GM21423 (cell line): ENCODE measurements around the gene FKBP14.

Experiments
- ATAC-seq: cut with Tn5 transposase; IDR thresholded peaks from one replicate; pipeline ENCODE4 v1.9.1; 2021; ENCODE audit warnings: mild to moderate bottlenecking, moderate library complexity; ENCODE audit not compliant: unreplicated experiment

FKBP14 gene

DNA sequence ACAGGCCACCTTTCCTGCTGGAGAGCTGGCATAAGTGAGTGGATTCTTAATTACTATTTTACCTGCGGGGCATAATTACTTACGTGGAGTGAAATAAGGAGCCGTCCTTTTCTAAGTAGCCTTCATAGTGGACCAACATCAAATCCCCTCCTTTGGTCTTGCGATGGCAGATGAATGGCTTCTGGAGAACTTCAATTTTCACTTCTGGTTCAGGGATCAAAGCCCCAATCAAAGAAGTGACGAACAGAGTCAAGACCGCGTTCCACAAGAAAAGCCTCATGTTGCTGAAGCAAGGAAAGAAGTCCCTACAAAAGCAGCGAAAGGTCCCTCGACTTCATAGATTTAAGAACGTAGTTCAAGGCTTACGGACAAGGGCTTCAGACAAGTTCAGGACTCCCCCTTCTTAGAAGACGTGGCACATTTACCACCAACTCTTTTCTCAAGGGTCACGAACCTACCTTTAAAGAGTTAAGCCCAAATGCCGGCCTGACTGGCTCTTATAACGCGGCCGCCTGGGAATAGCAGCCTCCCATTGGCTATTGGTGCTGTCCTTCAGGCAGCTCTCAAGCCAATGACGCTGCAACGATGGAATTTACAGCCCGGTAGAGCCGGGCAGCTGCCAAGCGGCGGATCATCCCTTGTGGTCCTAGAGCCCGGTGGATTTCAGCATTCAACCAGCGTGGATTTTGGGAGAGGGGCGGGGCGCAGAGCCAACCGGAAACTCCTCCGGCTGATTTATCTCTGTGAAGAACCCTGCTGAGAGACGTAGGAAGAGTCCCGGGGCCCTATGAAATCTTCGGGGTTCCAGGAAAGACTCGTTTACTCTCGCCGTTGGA lies at the start of gene FKBP14:
Gene FKBP14 (minus strand): TSS at position 474 of the 836 bp plus-strand sequence. CDS start 194 bp downstream, at position 280.
- ATAC-seq = peak; percentile 75

DNA sequence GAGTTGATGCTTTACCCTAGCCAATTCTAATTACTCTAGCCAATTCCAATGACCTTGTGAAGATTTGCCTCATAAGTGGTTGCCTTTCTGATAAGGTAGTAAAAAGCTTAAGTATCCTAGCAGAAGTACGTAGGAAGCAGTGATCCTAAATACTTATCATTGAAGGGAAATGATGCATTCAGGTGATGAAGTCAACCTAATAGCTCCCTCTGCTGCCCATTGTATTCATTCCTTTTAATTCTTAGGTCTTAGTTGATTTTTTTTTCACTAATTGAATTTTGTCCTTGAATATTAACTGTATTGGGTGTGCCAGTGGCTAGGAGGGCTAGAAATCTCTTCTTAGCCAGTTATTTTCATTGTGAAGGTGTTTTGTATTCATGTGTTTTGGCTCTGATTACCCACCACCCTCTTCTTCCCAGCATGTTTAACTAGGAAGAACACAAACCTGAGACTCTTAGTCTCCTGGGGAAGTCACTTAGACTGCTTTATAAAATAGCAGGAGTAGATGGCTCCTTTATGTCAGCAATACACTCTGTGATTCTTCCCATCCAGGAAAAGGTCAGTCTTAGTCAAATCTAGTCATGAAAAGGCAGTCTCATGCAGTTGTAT lies 48.0 kb upstream of the FKBP14 start:
- no peak for ATAC-seq

DNA sequence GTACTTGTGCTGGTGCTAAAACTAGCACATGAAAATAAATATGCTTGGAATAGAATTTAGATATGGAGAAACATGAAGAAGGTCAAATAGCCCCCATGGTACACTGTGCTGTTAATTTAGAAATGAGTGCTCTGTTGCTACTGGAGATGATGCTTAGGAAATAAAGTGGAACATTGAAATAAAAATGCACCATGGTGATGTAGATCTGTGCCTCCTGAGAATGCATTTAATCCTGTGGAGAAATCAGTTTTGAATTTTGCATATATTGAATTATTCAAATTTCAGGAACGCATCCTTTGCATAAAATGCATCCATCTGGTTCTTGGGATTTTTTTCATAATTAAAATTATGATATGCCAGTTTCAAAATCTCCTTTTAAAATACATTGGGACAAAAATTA lies 46.2 kb upstream of the FKBP14 start:
- no peak for ATAC-seq

DNA sequence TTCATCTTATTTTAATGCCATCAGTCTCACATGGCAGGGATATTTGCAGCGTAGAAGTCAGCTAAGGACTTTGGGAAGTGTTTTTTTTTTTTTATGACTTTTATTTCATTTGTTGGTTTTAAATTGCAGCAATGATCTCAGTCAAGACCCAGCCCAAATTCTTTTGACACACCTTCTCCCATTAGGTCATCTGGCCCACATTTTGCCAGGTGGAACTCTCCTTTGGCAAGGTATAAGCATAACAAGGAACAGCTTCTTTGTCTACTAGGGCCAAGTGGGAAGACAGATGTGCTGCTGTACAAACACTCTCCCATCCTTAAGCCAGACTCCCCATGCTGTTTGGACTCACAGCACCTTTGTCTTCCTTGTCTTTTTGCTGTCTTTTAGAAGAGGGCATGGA lies 43.5 kb upstream of the FKBP14 start:
- no peak for ATAC-seq

GRCh38 chr7:30069096-30069867 lies 42.8 kb upstream of the FKBP14 start:
- ATAC-seq = no peak

DNA sequence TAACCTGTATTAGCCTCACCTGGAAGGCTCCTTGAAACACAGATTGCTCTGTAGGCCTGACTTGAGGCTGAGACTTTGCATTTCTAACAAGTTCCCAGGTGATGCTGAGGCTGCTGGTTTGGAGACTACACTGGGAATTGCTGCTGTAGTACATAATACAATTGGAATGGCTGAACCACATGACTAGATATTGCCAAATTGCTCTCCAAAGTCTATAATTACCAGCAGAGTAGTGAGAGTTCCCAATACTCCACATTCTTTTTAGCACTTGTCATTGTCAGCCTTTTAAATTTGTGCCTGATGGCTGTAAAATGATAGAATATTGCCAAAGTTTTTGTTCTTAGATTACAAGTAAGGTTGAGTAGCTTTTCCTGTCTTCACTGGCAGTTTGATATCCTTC lies 41.6 kb upstream of the FKBP14 start:
- no peak for ATAC-seq

- ATAC-seq = no peak
Measured at GRCh38 chr7:30066687-30067086, 40.2 kb upstream of the FKBP14 start.

DNA sequence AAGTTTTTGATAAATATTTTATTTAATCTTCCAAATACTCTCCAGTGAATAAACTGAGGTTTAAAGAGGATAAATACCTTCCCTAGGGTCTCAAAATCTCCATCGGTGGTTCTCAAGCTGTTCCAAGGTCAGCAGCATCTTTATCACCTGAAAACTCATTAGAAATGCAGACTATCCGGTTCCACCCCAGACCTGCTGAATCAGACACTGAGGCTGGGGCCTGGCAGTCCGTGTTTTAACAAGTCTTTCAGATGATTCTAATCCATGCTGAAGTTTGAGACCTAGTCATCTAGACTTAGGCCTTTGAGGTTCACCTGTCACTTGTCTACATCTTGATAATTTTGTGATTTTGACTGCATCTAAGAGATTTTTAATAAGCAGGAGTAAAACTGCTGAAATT lies 39.2 kb upstream of the FKBP14 start:
- no peak for ATAC-seq

DNA sequence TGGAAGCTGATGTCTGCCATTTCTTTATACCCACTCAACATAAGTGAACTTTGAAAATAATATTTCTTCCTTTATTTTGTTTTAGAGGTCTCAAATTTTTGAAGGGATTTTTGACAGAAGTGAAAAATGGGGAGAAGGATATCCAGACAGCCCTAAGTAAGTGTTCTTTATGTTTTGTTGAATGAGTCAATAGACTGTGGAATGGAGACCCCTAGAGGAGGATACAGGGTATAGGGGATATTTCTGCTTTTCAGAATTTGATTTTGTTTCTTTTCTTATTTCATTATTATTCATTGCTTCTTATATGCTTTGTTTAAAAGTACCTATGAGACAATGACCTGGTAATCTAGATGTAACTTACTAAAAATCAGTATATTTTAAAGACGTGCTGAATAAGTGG lies 36.1 kb upstream of the FKBP14 start:
- no peak for ATAC-seq

- ATAC-seq = peak; percentile 81
Measured at GRCh38 chr7:30061786-30062185, 35.3 kb upstream of the FKBP14 start.

DNA sequence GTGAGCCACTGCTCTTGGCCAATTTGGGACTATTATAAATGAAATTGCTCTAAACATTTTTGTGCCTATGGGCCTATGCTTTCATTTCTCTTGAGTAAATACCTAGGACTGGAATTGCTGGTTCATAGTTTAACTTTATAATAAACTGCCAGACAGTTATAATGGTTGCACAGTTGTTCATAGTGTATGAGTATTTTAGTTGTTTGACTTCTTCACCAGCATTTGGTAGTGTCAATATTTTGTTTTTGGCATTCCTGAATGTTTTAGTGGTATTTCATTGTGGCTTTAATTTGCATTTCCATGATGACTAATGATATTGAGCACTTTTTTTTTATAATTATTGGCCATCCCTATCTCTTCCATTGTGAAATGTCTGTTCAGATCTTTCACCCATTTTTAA lies 31.2 kb upstream of the FKBP14 start:
- no peak for ATAC-seq

GRCh38 chr7:30053068-30053467 lies 26.6 kb upstream of the FKBP14 start:
- no peak for ATAC-seq

GRCh38 chr7:30049173-30049572 lies 22.7 kb upstream of the FKBP14 start:
- ATAC-seq = no peak

DNA sequence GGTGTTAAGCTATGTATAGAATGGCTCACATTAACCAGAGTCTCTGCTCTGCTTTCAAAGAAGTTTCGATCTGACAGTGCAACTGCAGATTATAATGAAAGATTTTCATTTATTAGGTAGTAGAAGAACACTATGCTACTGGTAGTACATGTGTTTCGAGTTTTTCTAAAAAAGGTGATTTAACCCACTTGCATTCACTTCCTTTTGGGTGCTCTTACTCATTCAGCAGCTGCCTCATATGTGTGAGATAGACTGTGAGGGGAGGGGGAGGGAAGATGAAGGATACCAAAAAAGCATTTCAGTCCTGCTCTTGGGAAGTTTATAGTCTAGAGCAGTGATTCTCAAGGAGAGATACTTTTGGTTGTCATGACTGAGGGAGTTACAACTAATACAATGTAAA lies 22.1 kb upstream of the FKBP14 start:
- ATAC-seq = no peak

GRCh38 chr7:30047124-30047523 lies 20.6 kb upstream of the FKBP14 start:
- ATAC-seq = no peak

GRCh38 chr7:30046127-30046770 lies 19.7 kb upstream of the FKBP14 start:
- no peak for ATAC-seq

DNA sequence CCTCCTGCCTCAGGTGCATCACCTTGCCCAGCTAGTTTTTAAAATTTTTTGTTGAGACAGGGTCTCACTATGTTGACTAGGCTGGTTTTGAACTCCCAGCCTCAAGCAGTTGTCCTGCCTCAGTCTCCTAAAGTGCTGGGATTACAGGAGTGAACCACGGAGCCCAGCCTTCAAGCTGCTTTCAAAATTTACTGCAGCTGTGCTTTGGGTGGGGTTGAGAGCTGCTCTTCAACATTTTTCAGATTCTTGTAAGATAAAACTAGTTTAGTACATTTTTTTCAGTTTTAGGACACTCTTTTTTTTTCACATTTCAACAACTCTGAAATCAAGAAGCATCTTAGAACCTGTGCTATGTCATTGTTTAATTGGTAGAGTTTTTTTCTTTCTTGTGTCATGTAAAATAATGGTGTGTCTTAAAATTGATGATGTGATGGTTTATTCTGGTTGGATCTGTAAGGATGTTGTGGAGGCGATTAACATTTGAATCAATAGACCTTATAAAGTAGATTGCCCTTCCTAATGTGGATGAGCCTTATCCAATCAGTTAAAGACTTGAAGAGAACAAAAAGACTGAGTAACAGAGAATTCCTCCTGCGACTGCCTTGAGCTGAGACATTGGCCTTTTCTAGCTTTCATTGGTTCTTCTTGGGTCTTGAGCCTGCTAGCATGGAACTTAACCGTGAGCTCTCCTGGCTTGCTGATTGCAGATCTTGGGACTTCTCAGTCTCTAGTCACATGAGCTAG lies 15.2 kb upstream of the FKBP14 start:
- ATAC-seq = no peak

DNA sequence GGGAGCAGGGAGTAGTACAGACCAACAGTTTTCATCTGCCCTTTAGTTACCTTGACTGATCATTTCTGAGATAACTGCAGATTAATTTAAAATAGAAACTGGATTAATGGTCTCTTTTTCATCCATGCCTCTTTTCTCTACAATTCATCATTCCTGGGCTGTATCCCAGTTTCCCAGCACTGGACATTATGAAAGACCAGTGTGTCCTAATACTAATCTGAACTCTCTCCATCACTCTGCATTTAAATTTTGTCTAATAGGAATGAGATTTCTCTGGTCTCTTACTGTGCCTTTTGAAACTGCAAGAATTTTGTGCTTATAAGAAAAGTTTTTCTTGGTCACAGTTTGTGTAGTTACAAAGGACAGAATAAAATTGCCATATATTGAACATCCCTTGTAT lies 14.4 kb upstream of the FKBP14 start:
- no peak for ATAC-seq

GRCh38 chr7:30038196-30038980 lies 11.9 kb upstream of the FKBP14 start:
- ATAC-seq = no peak

DNA sequence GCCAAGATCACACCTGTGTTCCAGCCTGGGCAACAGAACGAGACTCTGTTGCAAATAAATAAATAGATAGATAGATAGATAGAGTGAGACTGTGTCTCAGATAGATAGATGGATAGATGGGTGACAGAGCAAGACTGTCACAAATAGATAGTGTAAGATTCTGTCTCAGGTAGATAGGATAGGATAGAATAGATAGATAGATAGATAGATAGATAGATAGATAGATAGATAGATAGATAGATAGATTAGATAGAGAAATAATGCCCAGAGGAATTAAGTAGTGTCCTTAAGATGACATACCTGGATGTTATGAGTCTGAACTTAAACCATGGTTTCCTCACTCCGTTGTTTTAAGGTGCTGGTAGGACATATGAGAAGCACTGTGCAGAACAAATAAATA lies 9.7 kb upstream of the FKBP14 start:
- no peak for ATAC-seq
